HG03565 (cell line): ENCODE measurements around the gene SLC35B3.
"Not testable (repeated sequence)": the region's sequence is repeated elsewhere in the genome, so short reads cannot be mapped to it uniquely, and the experiment has no call there.

Source experiments
- ATAC-seq: cut with Tn5 transposase; IDR thresholded peaks from one replicate; pipeline ENCODE4 v1.9.1; 2021; ENCODE audit warnings: mild to moderate bottlenecking, moderate library complexity; ENCODE audit not compliant: unreplicated experiment

Gene SLC35B3

GRCh38 chr6:8435093-8435844 is at the start of gene SLC35B3:
TSS of gene SLC35B3 (minus strand) at chr6:8435545.
- peak; percentile 96 for ATAC-seq

DNA sequence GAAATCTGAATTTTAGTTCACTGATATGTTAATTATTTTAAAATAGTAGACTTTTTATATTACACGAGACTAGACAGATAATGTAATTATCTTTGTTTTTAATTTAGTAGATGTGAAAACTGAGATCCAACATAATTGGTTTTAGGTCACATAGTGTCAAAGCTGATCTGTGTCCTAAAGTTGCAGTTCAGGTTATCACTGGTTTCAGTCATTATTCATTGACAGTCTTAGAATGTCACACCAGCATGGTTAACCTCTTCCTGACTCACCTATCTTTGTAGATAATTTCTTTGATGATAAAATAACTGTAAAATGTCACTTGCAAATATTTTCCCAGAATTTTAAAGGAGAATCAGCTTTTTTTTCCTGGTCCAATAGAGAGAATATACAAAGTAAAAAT is 48.3 kb upstream of the SLC35B3 start:
- ATAC-seq, result no peak

- peak; percentile 69 for ATAC-seq
Measured at GRCh38 chr6:8481727-8482126, 46.4 kb upstream of the SLC35B3 start.

- no peak for ATAC-seq
Measured at GRCh38 chr6:8478418-8478817, 43.1 kb upstream of the SLC35B3 start.

- ATAC-seq, result no peak
Measured at GRCh38 chr6:8476656-8477055, 41.3 kb upstream of the SLC35B3 start.

GRCh38 chr6:8468552-8469356 is 33.4 kb upstream of the SLC35B3 start:
- ATAC-seq, result no peak

- ATAC-seq, result no peak
Measured at GRCh38 chr6:8462694-8463093, 27.3 kb upstream of the SLC35B3 start.

DNA sequence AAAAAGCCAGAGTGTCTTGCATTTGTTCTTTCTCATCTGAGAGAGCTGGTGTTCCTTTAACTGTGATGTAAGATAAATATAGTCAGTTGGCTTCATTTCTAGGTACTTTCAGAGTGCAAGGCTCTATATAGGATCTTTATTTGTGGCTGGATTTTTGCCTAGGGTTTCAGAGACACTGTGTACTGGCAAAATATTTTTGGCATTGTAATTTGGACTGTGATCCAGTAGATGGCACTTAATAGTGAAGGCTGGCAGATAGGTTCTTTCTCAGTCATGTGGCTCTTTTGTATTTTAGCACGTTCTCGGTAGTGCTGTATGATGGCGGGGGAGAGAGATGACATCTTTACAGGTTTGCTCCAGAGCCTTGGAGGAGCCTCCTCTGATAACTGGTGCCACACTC is 26.8 kb upstream of the SLC35B3 start:
- no peak for ATAC-seq

DNA sequence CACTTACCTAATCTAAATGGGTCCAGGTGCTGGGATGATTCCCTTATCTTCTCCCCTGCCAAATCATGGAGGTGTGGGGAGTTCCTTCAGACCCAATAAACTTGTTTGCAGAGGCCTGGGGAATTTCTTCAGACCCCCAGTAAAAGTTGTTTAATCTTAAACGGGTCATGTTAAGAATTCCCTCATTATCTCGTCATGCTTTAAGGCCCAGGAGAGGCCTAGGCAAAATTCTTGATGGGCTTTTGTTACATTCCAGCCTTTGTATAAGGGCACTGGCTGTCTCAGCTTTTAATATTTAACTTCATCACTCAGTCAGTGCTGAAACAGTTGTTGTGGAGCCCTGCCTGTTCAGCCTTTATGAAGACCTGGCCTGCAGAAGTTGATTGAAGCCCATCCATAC is 11.0 kb upstream of the SLC35B3 start:
- no peak for ATAC-seq

DNA sequence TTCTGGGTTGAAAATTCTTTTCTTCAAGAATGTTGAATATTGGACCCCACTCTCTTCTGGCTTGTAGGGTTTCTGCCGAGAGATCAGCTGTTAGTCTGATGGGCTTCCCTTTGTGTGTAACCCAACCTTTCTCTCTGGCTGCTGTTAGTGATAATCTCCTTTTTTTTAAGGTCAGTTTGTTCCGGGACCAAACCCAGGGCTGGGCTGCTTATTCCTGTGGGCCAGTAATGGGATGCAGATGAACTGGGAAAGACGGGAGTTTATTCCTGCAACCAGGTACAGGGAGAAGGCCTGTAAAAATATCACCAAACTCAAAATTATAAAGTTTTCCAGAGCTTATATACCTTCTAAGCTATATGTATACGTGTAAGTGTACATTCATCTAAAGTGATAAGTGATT is 10.6 kb upstream of the SLC35B3 start:
- ATAC-seq, result not testable (repeated sequence)

- ATAC-seq, result no peak
Measured at GRCh38 chr6:8442150-8442549, 6.8 kb upstream of the SLC35B3 start.

DNA sequence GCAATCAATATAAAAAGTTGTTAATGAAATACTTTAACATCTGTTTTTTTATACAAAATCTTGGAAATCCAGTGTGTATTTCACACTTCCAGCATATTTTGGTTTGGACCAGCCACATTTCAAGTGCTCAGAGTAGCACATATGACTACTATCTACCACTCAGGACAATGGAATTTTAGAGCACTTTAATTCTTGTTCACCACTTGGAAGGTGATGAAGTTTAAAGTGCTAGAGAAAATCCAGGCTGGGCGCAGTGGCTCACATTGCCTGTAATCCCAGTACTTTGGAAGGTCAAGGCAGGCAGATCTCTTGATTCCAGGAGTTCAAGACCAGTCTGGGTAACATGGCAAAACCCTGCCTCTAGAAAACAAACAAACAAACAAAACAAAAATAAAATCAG is 6.1 kb upstream of the SLC35B3 start:
- ATAC-seq, result no peak

- ATAC-seq, result no peak
Measured at GRCh38 chr6:8439601-8440268, 4.4 kb upstream of the SLC35B3 start.

GRCh38 chr6:8437813-8438212 is 2.5 kb upstream of the SLC35B3 start:
- no peak for ATAC-seq

DNA sequence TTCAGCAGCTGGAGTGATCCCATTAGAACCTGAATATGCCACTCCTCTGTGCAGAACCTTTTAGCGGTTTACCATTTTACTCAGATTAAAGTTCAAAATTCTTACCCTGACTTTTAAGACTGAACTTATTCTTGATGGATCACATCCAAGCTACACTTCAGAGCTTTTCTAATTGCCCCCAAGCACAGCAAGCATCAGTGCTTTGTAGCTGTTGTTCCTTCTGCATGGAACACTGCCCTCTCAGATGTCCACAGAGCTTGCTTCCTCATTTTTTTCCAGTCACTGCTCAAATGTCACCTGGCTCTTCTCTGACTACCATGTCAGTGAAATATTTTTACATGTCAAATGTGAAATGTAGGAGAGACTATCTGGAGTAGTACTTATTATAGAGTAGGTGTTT is 1.6 kb upstream of the SLC35B3 start:
- no peak for ATAC-seq

DNA sequence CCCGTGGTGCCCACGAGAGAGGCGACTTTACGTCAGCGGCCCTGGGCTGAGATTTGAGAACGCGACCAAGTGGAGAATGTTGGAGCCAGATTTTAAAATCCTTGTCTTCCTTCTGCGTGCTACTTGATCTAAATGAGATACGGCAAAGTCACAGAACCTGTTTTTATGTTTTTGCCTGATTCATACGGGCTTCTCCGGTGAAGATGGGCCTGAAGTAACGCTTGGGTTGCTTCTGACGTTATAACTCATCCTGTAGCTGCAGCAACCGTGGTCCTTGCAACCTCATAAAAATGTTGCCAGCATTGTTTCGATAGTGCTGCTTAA is 462 bp upstream of the SLC35B3 start:
- no peak for ATAC-seq

DNA sequence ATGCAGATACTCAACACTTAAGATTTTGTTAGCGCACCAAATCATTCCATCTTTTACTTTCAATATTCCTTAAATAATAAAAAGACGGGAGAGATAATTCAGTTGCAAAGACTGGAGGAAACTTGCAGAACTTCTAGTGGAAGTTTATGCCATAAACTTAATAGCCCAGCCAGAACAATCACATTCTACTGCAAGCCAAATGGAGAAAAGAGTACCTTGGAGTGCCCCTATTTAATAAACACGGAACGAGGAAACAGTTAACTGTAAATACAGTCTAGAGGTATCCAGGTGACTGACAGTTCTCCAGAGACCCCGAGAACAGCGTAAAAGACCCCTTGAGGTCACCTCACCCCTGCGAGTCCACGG is 635 bp downstream of the SLC35B3 start:
- no peak for ATAC-seq

- ATAC-seq, result no peak
Measured at GRCh38 chr6:8432614-8433013, 2.7 kb downstream of the SLC35B3 start.

DNA sequence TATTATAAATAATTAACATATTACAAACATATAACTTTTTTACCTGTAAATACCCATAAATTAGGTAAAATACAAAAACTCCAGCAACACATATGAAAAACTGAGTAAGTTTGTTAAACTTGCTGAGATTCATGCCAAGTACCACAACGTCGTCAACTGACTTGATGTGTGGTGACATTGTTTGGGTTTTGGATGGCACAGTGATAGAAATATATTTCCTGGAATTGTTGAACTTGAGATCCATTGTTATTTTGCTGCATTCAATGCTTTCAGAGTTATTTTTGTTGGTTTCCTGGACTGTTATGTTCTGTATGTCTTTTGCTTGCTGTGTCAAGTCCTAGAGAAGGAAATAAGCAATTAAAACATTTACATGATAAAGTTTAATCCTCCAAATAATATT is 5.5 kb downstream of the SLC35B3 start:
- ATAC-seq, result no peak

GRCh38 chr6:8426544-8426943 is 8.8 kb downstream of the SLC35B3 start:
- not testable (repeated sequence) for ATAC-seq

GRCh38 chr6:8420031-8420588 is 15.2 kb downstream of the SLC35B3 start:
- no peak for ATAC-seq

- no peak for ATAC-seq
Measured at GRCh38 chr6:8415913-8416312, 19.4 kb downstream of the SLC35B3 start.
